NB4 (cell line): ENCODE data around the gene DKK3.

Source experiments
- DNase-seq: peaks from one replicate; pipeline ENCODE4 v3.0.0; 2010; ENCODE audit warnings: low read depth
- H3K4me3 ChIP-seq: one replicate; pipeline ENCODE4 v1.5.1; 2011; ENCODE audit warnings: mild to moderate bottlenecking, low read depth, low read length, moderate library complexity
- MYC ChIP-seq: IDR thresholded peaks from 2 replicates; pipeline ENCODE4 v1.6.1; 2011; ENCODE audit warnings: low read depth, low read length
- POLR2A ChIP-seq: IDR thresholded peaks from 2 replicates; pipeline ENCODE4 v1.6.1; 2011; ENCODE audit warnings: mild to moderate bottlenecking; ENCODE audit not compliant: insufficient read length; ENCODE audit errors: extremely low read depth
- TF ChIP-seq, protein P1 (sequence below): IDR thresholded peaks from 2 replicates; pipeline ENCODE4 v1.6.1; 2011; ENCODE audit warnings: low read depth, low read length
- TF ChIP-seq, protein P2 (sequence below): IDR thresholded peaks from one replicate; pipeline ENCODE4 v1.5.1; 2012; ENCODE audit warnings: low read depth, low read length

Gene DKK3

DNA sequence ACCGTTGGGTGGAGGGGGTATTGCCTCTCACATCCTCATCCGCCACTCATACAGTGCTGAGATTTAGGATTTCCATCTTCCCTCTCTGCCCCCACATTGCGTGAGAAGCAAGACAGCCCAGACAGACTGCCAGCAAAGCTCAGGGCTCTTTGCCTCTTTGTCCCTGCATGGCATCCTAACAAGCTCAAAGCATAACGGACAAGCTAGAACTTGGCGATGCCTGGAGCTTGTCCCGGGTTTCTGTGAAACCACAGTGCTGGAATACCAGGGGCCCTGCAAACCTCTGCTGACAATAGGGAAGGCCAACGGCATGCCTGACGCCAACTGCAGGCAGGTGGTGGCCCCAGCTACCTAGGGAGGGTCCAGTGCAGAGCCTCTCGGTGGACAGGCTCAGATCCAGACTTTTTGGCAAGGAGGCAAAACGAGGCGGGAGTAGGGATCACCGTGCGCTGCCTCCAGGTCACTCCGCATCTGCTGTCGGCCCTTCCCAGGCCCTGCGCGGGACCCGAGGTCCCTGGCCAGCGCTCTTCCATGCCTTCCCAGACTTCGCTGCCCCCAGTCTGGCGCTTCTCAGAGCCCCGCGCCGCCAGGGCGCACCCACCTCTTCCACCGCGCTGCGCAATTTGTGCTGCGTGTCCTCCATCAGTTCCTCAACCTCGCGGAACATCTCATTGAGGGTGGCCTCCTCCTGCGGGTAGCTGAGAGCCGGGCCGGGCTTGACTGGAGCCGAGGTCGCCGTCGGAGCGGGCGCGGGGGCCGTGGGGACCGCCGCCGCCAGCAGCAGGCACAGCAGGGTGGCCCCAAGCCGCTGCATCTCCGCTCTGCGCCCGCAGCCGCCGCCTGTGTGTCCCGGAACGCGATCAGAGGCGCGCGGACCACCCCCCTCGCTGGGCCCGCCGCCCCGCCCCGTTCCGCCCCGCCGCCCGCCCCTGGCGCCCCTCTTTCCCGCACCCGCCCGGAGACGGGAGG lies at the start of gene DKK3:
TSS of gene DKK3 (minus strand) at position 858 of the 969 bp plus-strand sequence. CDS start at position 814, 44 bp downstream.
- no peak within 1 kb of the TSS for H3K4me3 ChIP-seq
- no peak for DNase-seq
- TF ChIP-seq MYC (no peak), POLR2A (no peak)
- TF ChIP-seq, protein P1, sequence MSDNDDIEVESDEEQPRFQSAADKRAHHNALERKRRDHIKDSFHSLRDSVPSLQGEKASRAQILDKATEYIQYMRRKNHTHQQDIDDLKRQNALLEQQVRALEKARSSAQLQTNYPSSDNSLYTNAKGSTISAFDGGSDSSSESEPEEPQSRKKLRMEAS = no peak
- TF ChIP-seq, protein P2, sequence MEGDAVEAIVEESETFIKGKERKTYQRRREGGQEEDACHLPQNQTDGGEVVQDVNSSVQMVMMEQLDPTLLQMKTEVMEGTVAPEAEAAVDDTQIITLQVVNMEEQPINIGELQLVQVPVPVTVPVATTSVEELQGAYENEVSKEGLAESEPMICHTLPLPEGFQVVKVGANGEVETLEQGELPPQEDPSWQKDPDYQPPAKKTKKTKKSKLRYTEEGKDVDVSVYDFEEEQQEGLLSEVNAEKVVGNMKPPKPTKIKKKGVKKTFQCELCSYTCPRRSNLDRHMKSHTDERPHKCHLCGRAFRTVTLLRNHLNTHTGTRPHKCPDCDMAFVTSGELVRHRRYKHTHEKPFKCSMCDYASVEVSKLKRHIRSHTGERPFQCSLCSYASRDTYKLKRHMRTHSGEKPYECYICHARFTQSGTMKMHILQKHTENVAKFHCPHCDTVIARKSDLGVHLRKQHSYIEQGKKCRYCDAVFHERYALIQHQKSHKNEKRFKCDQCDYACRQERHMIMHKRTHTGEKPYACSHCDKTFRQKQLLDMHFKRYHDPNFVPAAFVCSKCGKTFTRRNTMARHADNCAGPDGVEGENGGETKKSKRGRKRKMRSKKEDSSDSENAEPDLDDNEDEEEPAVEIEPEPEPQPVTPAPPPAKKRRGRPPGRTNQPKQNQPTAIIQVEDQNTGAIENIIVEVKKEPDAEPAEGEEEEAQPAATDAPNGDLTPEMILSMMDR = no peak

DNA sequence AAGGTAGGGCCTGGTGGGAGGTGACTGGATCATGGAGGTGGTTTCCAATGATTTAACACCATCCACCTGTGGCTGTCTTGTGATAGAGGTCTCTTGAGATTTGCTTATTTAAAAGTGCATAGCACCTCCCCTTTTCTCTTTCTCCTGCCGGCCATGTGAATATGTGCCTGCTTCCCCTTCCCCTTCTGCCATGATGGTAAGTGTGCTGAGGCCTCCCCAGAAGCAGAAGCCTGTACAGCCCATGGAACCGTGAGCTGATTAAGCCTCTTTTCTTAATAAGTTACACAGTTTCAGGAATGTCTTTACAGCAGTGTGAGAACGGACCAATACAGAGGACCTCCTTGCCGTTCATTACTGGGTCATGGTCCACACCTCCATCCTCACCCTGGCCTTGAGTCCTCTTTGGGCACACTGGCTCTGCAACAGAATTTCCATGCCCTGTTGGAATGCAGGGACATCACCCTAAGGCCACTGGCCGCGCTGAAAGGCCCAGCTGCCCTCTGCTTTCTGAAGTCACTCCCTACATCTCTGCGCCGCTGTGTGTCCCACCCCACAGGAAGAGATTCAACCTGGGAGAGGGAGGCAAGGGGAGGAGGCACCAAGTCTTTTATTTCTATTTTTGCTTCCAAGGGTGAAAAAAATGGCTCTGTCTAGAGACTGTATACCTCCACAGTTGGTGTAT lies 49.0 kb upstream of the DKK3 start:
- H3K4me3 ChIP-seq = no peak overlapping the region
- no peak for DNase-seq
- TF ChIP-seq MYC = no peak
- TF ChIP-seq, protein P2 = no peak
- no peak for TF ChIP-seq POLR2A
- TF ChIP-seq, protein P1 = no peak

DNA sequence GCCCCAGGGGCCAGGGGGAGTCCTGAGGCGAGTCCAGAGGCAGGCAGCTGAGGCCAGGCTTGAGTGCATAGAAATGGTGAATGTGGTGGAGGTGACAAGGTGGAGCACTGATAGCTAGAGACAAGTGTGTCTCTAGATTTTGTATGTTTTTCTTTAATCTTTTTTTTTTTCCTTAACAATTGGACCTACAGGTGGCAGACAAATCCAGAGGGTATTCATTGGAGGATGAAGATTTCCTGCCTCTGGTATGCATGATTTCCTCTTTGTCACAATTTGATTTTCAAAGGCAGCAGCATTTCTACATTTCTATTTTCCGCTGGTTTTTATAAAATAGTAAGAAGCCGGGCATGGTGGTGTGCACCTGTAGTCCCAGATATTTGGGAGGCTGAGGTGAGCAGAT lies 47.7 kb upstream of the DKK3 start:
- DNase-seq = no peak
- TF ChIP-seq, protein P1 = no peak
- TF ChIP-seq POLR2A (no peak), MYC (no peak)
- TF ChIP-seq, protein P2 = no peak
- H3K4me3 ChIP-seq = no peak overlapping the region

GRCh38 chr11:12053606-12054361 lies 45.4 kb upstream of the DKK3 start:
- no peak for DNase-seq
- H3K4me3 ChIP-seq = no peak overlapping the region
- TF ChIP-seq MYC (no peak), POLR2A (no peak)
- TF ChIP-seq, protein P2 = no peak
- TF ChIP-seq, protein P1 = no peak
